Mesendoderm (in vitro differentiated cells): ENCODE results near the gene FAM43A.

Experiments used
- DNase-seq: peaks from one replicate; pipeline ENCODE4 v3.0.0; 2013
- H2AK5ac ChIP-seq: 2 replicates; pipeline ENCODE4 v1.6.1; 2013; ENCODE audit warnings: low read length, inconsistent platforms
- H2BK120ac ChIP-seq: 2 replicates; pipeline ENCODE4 v1.6.1; 2013; ENCODE audit warnings: low read depth, mild to moderate bottlenecking, low read length, moderate library complexity, mixed read lengths
- H2BK15ac ChIP-seq: replicated peaks from 2 replicates; pipeline ENCODE4 v1.6.1; 2013; ENCODE audit warnings: low read depth, mild to moderate bottlenecking, moderate library complexity
- H2BK5ac ChIP-seq: 2 replicates; pipeline ENCODE4 v1.6.1; 2013; ENCODE audit warnings: low read length, inconsistent platforms
- H3K18ac ChIP-seq: 2 replicates; pipeline ENCODE4 v1.6.1; 2013; ENCODE audit warnings: mild to moderate bottlenecking, low read length, mixed read lengths
- H3K23ac ChIP-seq: one replicate; pipeline ENCODE4 v1.6.1; 2013; ENCODE audit warnings: low read length
- H3K27ac ChIP-seq: 2 replicates; pipeline ENCODE4 v1.5.1; 2013; ENCODE audit warnings: low read depth, mild to moderate bottlenecking, inconsistent platforms, low read length, moderate library complexity
- H3K27me3 ChIP-seq: 2 replicates; pipeline ENCODE4 v1.6.1; 2013; ENCODE audit warnings: low read length, control low read depth, mild to moderate bottlenecking, inconsistent platforms; ENCODE audit not compliant: insufficient read depth, poor library complexity
- H3K36me3 ChIP-seq: 2 replicates; pipeline ENCODE4 v1.6.1; 2013; ENCODE audit warnings: low read length, inconsistent platforms; ENCODE audit not compliant: control insufficient read depth, insufficient read depth
- H3K4ac ChIP-seq: one replicate; pipeline ENCODE4 v1.6.1; 2013; ENCODE audit warnings: low read depth, mild to moderate bottlenecking, low read length, moderate library complexity
- H3K4me1 ChIP-seq: 2 replicates; pipeline ENCODE4 v1.6.1; 2013; ENCODE audit warnings: low read depth, low read length, inconsistent platforms; ENCODE audit not compliant: control insufficient read depth
- H3K4me2 ChIP-seq: 2 replicates; pipeline ENCODE4 v1.6.1; 2013; ENCODE audit warnings: low read length
- H3K4me3 ChIP-seq: 2 replicates; pipeline ENCODE4 v1.5.1; 2013; ENCODE audit warnings: mild to moderate bottlenecking, low read length
- H3K56ac ChIP-seq: one replicate; pipeline ENCODE4 v1.6.1; 2013; ENCODE audit warnings: low read length
- H3K79me1 ChIP-seq: 2 replicates; pipeline ENCODE4 v1.6.1; 2013; ENCODE audit warnings: low read length, inconsistent platforms
- H3K79me2 ChIP-seq: 2 replicates; pipeline ENCODE4 v1.6.1; 2013; ENCODE audit warnings: mild to moderate bottlenecking, low read length; ENCODE audit not compliant: control insufficient read depth, insufficient read depth
- H3K9ac ChIP-seq: 2 replicates; pipeline ENCODE4 v1.6.1; 2013; ENCODE audit warnings: low read length, inconsistent platforms
- H4K5ac ChIP-seq: one replicate; pipeline ENCODE4 v1.6.1; 2013; ENCODE audit warnings: low read length
- H4K8ac ChIP-seq: one replicate; pipeline ENCODE4 v1.6.1; 2013; ENCODE audit warnings: low read depth, mild to moderate bottlenecking, control low read depth, low read length, moderate library complexity
- WGBS: extraction: QIAGEN DNeasy Blood & Tissue Kit; methylation state at CpG from one replicate; pipeline ENCODE4 v1.1.7; 2013; ENCODE audit warnings: low lambda C conversion rate, missing lambda C conversion rate; ENCODE audit not compliant: insufficient coverage; ENCODE audit errors: extremely low coverage; 5-methylcytosine and 5-hydroxymethylcytosine counted together

FAM43A gene

GRCh38 chr3:194676471-194676870 is 9.2 kb upstream of the FAM43A start:
- Histone ChIP-seq H4K8ac (no peak overlapping the region), H3K23ac (no peak overlapping the region), H3K27me3 (no peaks in the 10 kb centered on the region), H3K9ac (no peak overlapping the region), H3K4ac (no peak overlapping the region), H3K4me1 (no peaks in the 10 kb centered on the region), H4K5ac (no peak overlapping the region), H3K4me3 (no peak overlapping the region), H3K79me2 (peaks cover 4% of the 10 kb centered on the region), H2BK5ac (no peak overlapping the region), H2BK120ac (no peak overlapping the region), H3K36me3 (no peaks in the 10 kb centered on the region), H3K56ac (no peak overlapping the region), H3K27ac (no peak overlapping the region), H3K18ac (no peak overlapping the region), H3K4me2 (no peak overlapping the region), H3K79me1 (peaks cover 2% of the 10 kb centered on the region), H2AK5ac (no peak overlapping the region), H2BK15ac (no peak overlapping the region)
- no CpG with 5 or more reads among the region's 1 CpG for WGBS
- no peak for DNase-seq

DNA sequence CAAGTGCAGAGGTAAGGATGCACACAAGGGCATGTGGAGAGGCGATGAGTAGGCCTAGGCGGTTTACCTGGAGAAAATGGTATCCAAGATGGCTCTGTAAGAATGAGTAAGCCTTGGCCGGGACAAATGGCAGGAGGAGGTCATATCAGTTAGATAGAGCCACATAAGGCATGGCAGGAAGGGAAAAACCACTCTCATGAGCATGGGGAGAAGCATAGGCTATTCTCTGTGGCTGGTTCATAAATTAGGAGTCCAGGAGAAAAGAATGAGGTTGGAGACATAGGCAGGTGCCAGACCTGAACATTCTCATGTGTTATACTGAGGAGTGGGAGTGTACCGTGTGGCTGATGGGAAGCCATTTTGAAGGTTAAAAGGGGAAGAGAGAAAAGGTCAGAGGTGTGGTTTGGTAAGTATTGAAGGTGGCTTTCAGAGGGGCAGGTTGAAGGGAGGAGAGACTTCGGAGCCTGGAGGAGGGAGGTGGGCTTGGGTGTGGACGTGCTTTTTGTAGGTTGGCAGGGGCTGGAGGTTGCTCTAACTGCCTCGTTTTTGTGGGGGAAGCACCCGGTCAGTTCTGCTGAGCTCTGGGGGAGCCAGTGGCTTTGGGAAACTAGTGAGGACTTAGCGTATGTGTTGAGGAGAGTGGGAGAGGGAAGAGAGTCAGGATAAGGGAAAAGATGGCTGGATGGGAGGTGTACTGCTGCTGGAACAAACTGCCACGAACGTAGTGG is 4.6 kb upstream of the FAM43A start:
- no peak overlapping the region for H4K8ac ChIP-seq
- no peak overlapping the region for H3K4me3 ChIP-seq
- no peak overlapping the region for H2BK15ac ChIP-seq
- no peak overlapping the region for H4K5ac ChIP-seq
- H2BK5ac ChIP-seq, result no peak overlapping the region
- no peak overlapping the region for H3K27ac ChIP-seq
- no peak overlapping the region for H2AK5ac ChIP-seq
- no peak overlapping the region for H3K23ac ChIP-seq
- peaks cover 2% of the 10 kb centered on the region for H3K4me1 ChIP-seq
- no peak overlapping the region for H3K4me2 ChIP-seq
- no peaks in the 10 kb centered on the region for H3K36me3 ChIP-seq
- no peak overlapping the region for H2BK120ac ChIP-seq
- no peak for DNase-seq
- H3K79me1 ChIP-seq, result no peaks in the 10 kb centered on the region
- H3K18ac ChIP-seq, result no peak overlapping the region
- H3K4ac ChIP-seq, result no peak overlapping the region
- H3K27me3 ChIP-seq, result no peaks in the 10 kb centered on the region
- H3K56ac ChIP-seq, result no peak overlapping the region
- H3K79me2 ChIP-seq, result no peaks in the 10 kb centered on the region
- WGBS, result no CpG with 5 or more reads among the region's 11 CpGs
- H3K9ac ChIP-seq, result no peak overlapping the region

DNA sequence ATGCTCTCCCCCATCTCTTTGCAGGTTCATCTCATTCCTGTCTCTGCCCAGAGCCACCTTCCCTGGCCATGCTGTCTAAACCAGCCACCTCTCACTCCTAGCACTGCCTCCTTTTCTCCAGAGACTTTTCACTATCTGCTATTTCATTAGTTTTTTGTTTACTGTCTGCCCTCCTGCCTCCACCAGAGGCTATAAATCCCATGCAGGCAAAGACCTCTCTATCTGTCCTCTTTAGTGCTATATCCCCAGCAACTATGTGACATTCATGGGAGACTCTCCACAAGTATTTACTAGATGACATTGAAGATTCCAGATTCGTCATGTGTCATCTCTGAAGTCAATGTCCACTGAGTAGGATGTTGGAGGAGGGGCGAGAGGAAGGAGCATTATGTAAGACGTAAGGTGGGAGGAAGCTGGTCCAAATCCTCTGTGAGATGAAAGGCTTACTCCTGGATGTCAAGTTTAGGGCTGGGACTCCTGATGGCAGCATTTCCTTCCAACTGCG is 3.4 kb upstream of the FAM43A start:
- Histone ChIP-seq H3K9ac (no peak overlapping the region), H3K27ac (no peak overlapping the region), H2BK15ac (no peak overlapping the region), H2AK5ac (no peak overlapping the region), H4K5ac (no peak overlapping the region), H3K36me3 (no peaks in the 10 kb centered on the region), H3K79me1 (no peaks in the 10 kb centered on the region), H2BK120ac (no peak overlapping the region), H4K8ac (no peak overlapping the region), H3K27me3 (peaks cover 4% of the 10 kb centered on the region), H3K56ac (peak overlapping the region; percentile 7), H2BK5ac (no peak overlapping the region), H3K4me1 (peaks cover 2% of the 10 kb centered on the region), H3K79me2 (no peaks in the 10 kb centered on the region), H3K18ac (no peak overlapping the region), H3K4me3 (no peak overlapping the region), H3K4ac (no peak overlapping the region), H3K23ac (no peak overlapping the region), H3K4me2 (no peak overlapping the region)
- DNase-seq, result no peak
- WGBS, result no CpG with 5 or more reads among the region's 4 CpGs

DNA sequence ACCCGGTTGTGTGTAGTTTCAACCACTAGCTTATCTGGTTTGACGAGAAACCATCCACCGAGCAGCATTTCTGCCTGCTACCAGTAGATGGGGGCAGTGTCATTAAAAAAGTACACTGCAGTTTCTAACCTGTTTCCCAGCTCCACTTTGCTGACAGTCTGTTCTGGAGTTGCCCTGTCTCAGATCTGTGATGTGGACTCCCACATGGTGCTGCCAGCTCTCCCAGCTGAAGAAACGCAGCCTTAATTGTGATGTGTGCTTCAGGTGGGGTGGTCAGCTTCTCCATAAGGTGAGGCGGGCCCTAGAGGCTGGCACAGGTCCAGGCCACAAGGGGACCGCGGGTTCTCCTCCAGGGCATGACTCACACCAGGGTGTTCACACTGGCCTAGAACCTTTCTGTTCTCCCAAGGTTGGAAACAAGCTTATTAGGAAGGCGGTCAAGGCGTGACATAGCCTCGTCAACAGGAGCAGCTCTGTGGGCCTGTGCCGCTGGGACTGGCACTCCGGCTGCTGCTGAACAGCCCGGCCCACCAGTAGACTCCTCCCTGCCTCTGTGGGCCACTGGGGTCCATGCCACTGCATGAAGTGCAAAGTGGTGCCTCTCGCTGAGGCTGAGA is 2.9 kb upstream of the FAM43A start:
- no peak overlapping the region for H3K4ac ChIP-seq
- H2BK120ac ChIP-seq, result no peak overlapping the region
- no peak overlapping the region for H3K23ac ChIP-seq
- H3K9ac ChIP-seq, result no peak overlapping the region
- H2BK5ac ChIP-seq, result no peak overlapping the region
- H3K36me3 ChIP-seq, result no peaks in the 10 kb centered on the region
- no peaks in the 10 kb centered on the region for H3K79me2 ChIP-seq
- H3K56ac ChIP-seq, result no peak overlapping the region
- H4K5ac ChIP-seq, result no peak overlapping the region
- no peak overlapping the region for H2BK15ac ChIP-seq
- no peak overlapping the region for H3K27ac ChIP-seq
- H3K27me3 ChIP-seq, result peaks cover 4% of the 10 kb centered on the region
- no peak overlapping the region for H3K4me2 ChIP-seq
- no peak overlapping the region for H2AK5ac ChIP-seq
- WGBS, result no CpG with 5 or more reads among the region's 14 CpGs
- no peaks in the 10 kb centered on the region for H3K79me1 ChIP-seq
- H3K18ac ChIP-seq, result no peak overlapping the region
- DNase-seq, result peak; percentile 92
- peaks cover 2% of the 10 kb centered on the region for H3K4me1 ChIP-seq
- no peak overlapping the region for H4K8ac ChIP-seq
- no peak overlapping the region for H3K4me3 ChIP-seq

DNA sequence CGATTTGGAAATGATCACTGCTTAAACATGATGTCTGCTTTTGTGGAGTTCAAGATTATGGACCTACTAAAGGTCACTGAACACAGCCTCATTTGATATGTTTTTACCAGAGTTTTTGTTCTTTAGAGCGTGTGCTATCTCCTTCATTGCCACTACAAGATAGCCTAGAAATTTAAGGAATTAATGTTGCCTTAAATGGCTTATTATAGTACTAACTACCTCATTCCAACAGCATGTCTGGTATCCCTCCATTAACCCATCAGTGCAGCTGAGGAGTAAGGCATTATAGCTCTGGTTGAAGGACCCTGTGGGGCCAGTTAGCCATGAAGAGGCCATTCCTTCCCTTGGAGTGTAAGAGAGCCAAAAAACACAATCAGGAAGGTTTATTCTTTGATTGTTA is 2.3 kb upstream of the FAM43A start:
- no peak overlapping the region for H2AK5ac ChIP-seq
- H3K56ac ChIP-seq, result no peak overlapping the region
- no peak overlapping the region for H3K4me3 ChIP-seq
- no peak overlapping the region for H2BK15ac ChIP-seq
- H3K9ac ChIP-seq, result no peak overlapping the region
- no peak overlapping the region for H3K27ac ChIP-seq
- H3K36me3 ChIP-seq, result no peaks in the 10 kb centered on the region
- no peak overlapping the region for H4K5ac ChIP-seq
- H3K23ac ChIP-seq, result no peak overlapping the region
- no CpG with 5 or more reads among the region's 2 CpGs for WGBS
- H3K27me3 ChIP-seq, result peaks cover 4% of the 10 kb centered on the region
- no peaks in the 10 kb centered on the region for H3K79me2 ChIP-seq
- no peak overlapping the region for H4K8ac ChIP-seq
- H3K18ac ChIP-seq, result no peak overlapping the region
- no peaks in the 10 kb centered on the region for H3K79me1 ChIP-seq
- H2BK5ac ChIP-seq, result no peak overlapping the region
- H2BK120ac ChIP-seq, result no peak overlapping the region
- no peak for DNase-seq
- H3K4me1 ChIP-seq, result peaks cover 2% of the 10 kb centered on the region
- H3K4ac ChIP-seq, result no peak overlapping the region
- H3K4me2 ChIP-seq, result no peak overlapping the region
